Cerebellar nuclear complex (tissue), 1 donor: ENCODE results near the gene OGDH.
A peak's percentile ranks its signal among the peaks of the same experiment; 100 is the strongest.

Source experiments
- DNase-seq, 2 experiments: peaks; one replicate each; lab custom pipeline; 2025; lab: John Stamatoyannopoulos, UW

OGDH gene

GRCh38 chr7:44618045-44618444 is 11.6 kb downstream of the OGDH start:
- DNase-seq, result no peak

- DNase-seq, result no peak
Measured at GRCh38 chr7:44618753-44619152, 12.3 kb downstream of the OGDH start.

- DNase-seq, result no peak
Measured at GRCh38 chr7:44621034-44621749, 14.8 kb downstream of the OGDH start.

- DNase-seq, result no peak
Measured at GRCh38 chr7:44621750-44622103, 15.3 kb downstream of the OGDH start.

- DNase-seq, result no peak
Measured at GRCh38 chr7:44622342-44623151, 16.1 kb downstream of the OGDH start.

GRCh38 chr7:44624318-44624717 is 17.9 kb downstream of the OGDH start:
- no peak for DNase-seq

GRCh38 chr7:44625526-44626471 is 19.4 kb downstream of the OGDH start:
- no peak for DNase-seq

GRCh38 chr7:44626620-44627019 is 20.2 kb downstream of the OGDH start:
- no peak for DNase-seq

GRCh38 chr7:44629829-44630522 is 23.5 kb downstream of the OGDH start:
- no peak for DNase-seq

- DNase-seq, result no peak
Measured at GRCh38 chr7:44630792-44631457, 24.5 kb downstream of the OGDH start.

- no peak for DNase-seq
Measured at GRCh38 chr7:44631458-44632115, 25.2 kb downstream of the OGDH start.

GRCh38 chr7:44632196-44632595 is 25.8 kb downstream of the OGDH start:
- DNase-seq, result no peak

GRCh38 chr7:44633254-44634186 is 27.1 kb downstream of the OGDH start:
- peak in 1 of 2 experiments; percentile 5 for DNase-seq

- no peak for DNase-seq
Measured at GRCh38 chr7:44634187-44634838, 27.9 kb downstream of the OGDH start.

- DNase-seq, result no peak
Measured at GRCh38 chr7:44634839-44635591, 28.6 kb downstream of the OGDH start.

- no peak for DNase-seq
Measured at GRCh38 chr7:44636041-44636584, 29.7 kb downstream of the OGDH start.

GRCh38 chr7:44636926-44637325 is 30.5 kb downstream of the OGDH start:
- no peak for DNase-seq
